Left ventricle myocardium inferior (tissue), 1 donor: ENCODE data around the gene JAML. TPM values are rescaled to one million over a fixed set of nuclear protein-coding genes. Genes with fewer than 3 reads are reported as not detected.

Experiments used
- DNase-seq: peaks from one replicate; pipeline ENCODE4 v3.0.0-alpha.2; 2020
- H3K27ac ChIP-seq: fragments of 200-600 bp; replicated peaks from 2 replicates; pipeline ENCODE4 v1.8.0; 2021
- H3K27me3 ChIP-seq: fragments of 200-600 bp; 2 replicates; pipeline ENCODE4 v1.8.0; 2021; ENCODE audit warnings: low read depth
- H3K36me3 ChIP-seq: fragments of 200-600 bp; 2 replicates; pipeline ENCODE4 v1.8.0; 2021
- H3K4me1 ChIP-seq: fragments of 200-600 bp; 2 replicates; pipeline ENCODE4 v1.8.0; 2021
- H3K4me3 ChIP-seq: fragments of 200-600 bp; 2 replicates; pipeline ENCODE4 v1.8.0; 2021; ENCODE audit warnings: mild to moderate bottlenecking, moderate library complexity
- H3K9me3 ChIP-seq: fragments of 200-600 bp; replicated peaks from 2 replicates; pipeline ENCODE4 v1.8.0; 2021
- CTCF ChIP-seq: fragments of 200-600 bp; IDR thresholded peaks from 2 replicates; pipeline ENCODE4 v1.8.0; 2021; ENCODE audit warnings: antibody characterized with exemption, mild to moderate bottlenecking, borderline replicate concordance
- intact Hi-C: fragments of 100-400 bp; cut with micrococcal nuclease; formaldehyde crosslinking; loops from one replicate; pipeline ENCODE4 v1.11.0; 2022
- total RNA-seq: library from RNA; stranded (reverse); fragmentation: NEBNext Ultra II Directional; extraction: Animal tissue kit (Norgen Biotek cat#: 25700); gene quantifications from one replicate; pipeline ENCODE4 v1.2.1, GENCODE V29; 2021
- donor health status: DM: no; HTN: yes; CAD: no; lungs with severe emphysema.

Gene JAML
- total RNA-seq, 1 donor from 2014 or later, result 2.9 TPM

DNA sequence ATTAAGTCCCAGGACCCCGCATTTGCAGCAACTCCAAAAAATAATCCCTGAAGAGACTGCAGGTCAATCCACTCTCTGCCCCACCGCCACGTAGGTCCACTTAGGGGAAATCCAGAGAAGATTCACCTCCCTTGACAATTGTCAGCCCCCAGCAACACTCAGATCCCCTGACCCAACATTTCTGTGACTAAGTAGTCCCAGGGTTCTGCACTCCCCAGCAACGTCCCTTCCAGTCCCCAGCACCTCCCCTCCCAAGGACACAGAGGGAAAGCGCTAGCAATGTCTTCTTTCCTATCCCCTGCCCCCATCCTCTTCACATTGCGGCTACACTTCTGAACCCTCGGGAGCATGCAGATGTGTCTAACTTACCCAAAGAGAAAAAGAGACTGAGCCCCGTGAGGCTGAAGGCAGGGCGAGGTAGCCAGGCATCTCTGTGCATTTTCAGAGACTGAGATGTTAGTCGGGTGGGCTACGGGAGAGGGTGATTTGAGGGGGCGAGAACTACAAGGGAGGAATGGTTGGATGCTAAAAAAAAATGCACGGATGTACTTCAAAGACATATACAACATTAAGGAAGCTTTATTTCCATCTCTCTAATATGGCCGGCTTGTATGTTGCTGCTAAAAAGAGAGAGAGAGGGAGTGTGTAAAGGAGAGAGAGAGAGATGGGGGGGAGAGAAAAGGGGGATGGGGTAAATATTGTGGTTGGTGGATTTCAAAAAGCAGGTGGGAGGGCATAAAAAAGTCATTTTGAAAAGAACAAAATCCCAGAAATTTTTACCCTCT is 48.6 kb downstream of the JAML start, which contains the start of gene SCN2B:
SCN2B (minus strand) TSS at position 647 of the 785 bp plus-strand sequence; CDS start at position 439, 208 bp downstream.
- Histone ChIP-seq H3K27me3 (peaks cover 8% of the 10 kb centered on the region), H3K4me3 (peak within 1 kb of the TSS; percentile 69), H3K9me3 (no peaks in the 10 kb centered on the region), H3K4me1 (peaks cover 55% of the 10 kb centered on the region), H3K27ac (peak within 1 kb of the TSS; percentile 91), H3K36me3 (no peaks in the 10 kb centered on the region)
- no peak for TF ChIP-seq CTCF
- intact Hi-C loops, result no loop called here
- DNase-seq, result no peak

DNA sequence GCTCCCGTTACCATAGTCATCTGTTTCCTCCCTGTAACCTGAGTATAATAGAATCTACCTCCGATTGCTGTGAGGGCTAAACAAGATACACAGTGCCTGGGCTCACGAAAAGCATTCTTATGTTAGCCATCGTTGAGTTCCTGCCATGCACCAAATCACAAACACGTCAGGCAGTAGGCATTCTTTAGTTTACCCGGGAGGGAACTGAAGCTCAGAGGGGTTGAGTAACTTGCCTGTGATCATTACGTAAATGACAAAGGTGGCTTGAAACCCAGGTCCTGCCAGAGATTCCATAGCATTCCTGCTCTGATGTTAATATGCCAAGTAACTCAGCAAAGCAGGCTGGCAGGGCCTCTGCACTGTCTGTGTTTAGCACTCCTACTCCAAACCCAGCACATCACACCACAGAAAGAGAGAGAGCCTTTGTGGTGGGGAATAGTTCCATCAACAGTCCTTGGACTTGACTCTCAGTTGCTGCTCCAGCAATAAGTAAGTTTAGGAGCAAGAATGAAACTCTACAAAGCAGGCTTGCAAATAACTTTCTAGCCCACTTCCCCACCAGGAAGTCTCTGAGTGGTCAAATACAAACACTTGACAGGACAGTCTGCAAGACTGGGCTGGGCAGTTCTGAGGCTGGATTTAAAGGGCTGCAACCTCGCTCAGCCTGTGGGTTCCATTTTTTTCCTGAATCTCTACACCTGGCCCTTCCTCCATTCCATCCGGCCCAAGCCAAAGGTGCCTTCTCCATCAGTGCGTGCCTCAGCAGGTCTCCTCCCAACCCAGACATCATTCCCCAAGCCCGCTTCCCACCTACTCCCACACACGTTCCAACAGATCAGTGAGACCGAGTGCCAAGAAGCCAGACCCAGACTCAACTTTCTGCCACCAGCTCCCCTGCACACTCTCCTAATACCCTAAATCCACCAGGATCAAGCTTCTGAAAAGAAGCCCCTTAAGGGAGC is 49.5 kb downstream of the JAML start:
- H3K27me3 ChIP-seq, result peaks cover 8% of the 10 kb centered on the region
- TF ChIP-seq CTCF, result no peak
- H3K4me3 ChIP-seq, result peak overlapping the region; percentile 69
- no peaks in the 10 kb centered on the region for H3K9me3 ChIP-seq
- intact Hi-C loops, result no loop called here
- H3K36me3 ChIP-seq, result no peaks in the 10 kb centered on the region
- DNase-seq, result peak; percentile 40
- H3K4me1 ChIP-seq, result peaks cover 55% of the 10 kb centered on the region
- peak overlapping the region; percentile 91 for H3K27ac ChIP-seq

- Histone ChIP-seq H3K36me3 (no peaks in the 10 kb centered on the region), H3K4me3 (peak overlapping the region; percentile 69), H3K4me1 (peaks cover 59% of the 10 kb centered on the region), H3K9me3 (no peaks in the 10 kb centered on the region), H3K27me3 (peaks cover 4% of the 10 kb centered on the region), H3K27ac (peak overlapping the region; percentile 91)
- DNase-seq, result no peak
- intact Hi-C loops, result no loop called here
- TF ChIP-seq CTCF, result no peak
These were observed 50.7 kb downstream of the JAML start for GRCh38 chr11:118174006-118174567.

DNA sequence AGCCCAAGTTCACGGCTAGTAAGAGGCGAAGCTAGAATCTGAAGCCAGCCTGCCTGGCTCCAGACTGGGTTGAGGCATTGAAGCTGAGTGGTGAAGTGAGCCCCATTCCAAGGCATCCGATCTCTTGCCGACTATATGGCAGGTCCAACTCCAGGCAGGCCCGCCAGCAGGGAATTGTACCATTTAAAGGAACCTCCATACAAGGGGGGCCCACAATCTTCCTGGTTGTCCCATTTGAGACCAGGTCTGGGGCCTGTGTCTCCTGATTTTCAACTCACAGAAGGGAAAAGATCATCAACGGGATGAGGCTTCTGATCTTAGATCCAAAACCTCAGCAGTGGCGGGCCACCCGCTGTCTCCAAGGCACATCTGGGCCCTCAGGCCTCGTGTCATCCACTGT is 52.5 kb downstream of the JAML start:
- Histone ChIP-seq H3K27me3 (peaks cover 4% of the 10 kb centered on the region), H3K36me3 (peaks cover 10% of the 10 kb centered on the region), H3K9me3 (no peaks in the 10 kb centered on the region), H3K4me1 (peaks cover 63% of the 10 kb centered on the region), H3K27ac (no peak overlapping the region), H3K4me3 (no peak overlapping the region)
- DNase-seq, result no peak
- intact Hi-C loops, result no loop called here
- no peak for TF ChIP-seq CTCF
